Measurements from ENCODE around the gene NKAIN2. TPM values are rescaled to one million over a fixed set of nuclear protein-coding genes. Genes with fewer than 3 reads are reported as not detected.
A peak's percentile ranks its signal among the peaks of the same experiment; 100 is the strongest.

NKAIN2 gene
- total RNA-seq, 1 experiment from 2014 or later = 2.7 TPM

DNA sequence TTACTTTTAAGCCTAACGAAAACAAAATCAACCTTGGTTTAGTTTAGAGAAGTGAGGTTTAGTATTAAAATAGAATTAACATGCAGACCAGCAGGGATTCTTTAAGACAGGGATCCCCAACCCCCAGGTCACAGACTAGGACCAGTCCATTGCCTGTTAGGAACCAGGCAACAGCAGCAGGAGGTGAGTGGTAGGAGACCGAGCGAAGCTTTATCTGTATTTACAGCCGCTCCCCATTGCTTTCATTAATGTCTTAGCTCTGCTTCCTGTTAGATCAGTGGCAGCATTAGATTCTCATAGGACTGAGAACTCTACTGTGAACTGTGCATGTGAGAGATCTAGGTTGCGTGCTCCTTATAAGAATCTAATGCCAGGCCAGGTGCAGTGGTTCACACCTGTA, 225.9 kb downstream of the NKAIN2 start:
- H3K36me3 Mint-ChIP-seq (ENCODE audit: insufficient read depth, unreplicated experiment) = no peaks in the 10 kb centered on the region
- H3K27me3 Mint-ChIP-seq (ENCODE audit: insufficient read depth, unreplicated experiment) = no peaks in the 10 kb centered on the region
- no TSS peak for BruUV-seq (replicated peaks)
- TF ChIP-seq CTCF (IDR thresholded peaks at IDR 0.05; ENCODE audit: unreplicated experiment) = no peak
- H3K4me3 Mint-ChIP-seq (ENCODE audit: unreplicated experiment) = no peak overlapping the region
- no peak for DNase-seq (ENCODE audit: unreplicated experiment)
- no peak overlapping the region for H3K27ac Mint-ChIP-seq (ENCODE audit: low read depth, unreplicated experiment)
- ChIA-PET CTCF (no interaction called here), POLR2A (no interaction called here)
- no peaks in the 10 kb centered on the region for H3K9me3 Mint-ChIP-seq (ENCODE audit: unreplicated experiment)
- intact Hi-C loops (cut with micrococcal nuclease) = no loop called here
- no peaks in the 10 kb centered on the region for H3K4me1 Mint-ChIP-seq (ENCODE audit: insufficient read depth, unreplicated experiment)

- ChIA-PET CTCF (interaction anchor here (0.7 kb wide), 1 partner anchor 16 kb away, joined by 3 read pairs; no protein-coding TSS in a partner anchor), POLR2A (no interaction called here)
- Mint-ChIP-seq H3K4me1 (ENCODE audit: insufficient read depth, unreplicated experiment) (no peaks in the 10 kb centered on the region), H3K4me3 (ENCODE audit: unreplicated experiment) (no peak overlapping the region), H3K9me3 (ENCODE audit: unreplicated experiment) (peaks cover 8% of the 10 kb centered on the region), H3K27me3 (ENCODE audit: insufficient read depth, unreplicated experiment) (no peaks in the 10 kb centered on the region), H3K27ac (ENCODE audit: low read depth, unreplicated experiment) (no peak overlapping the region), H3K36me3 (ENCODE audit: insufficient read depth, unreplicated experiment) (no peaks in the 10 kb centered on the region)
- intact Hi-C loops (cut with micrococcal nuclease) = no loop called here
- no peak for DNase-seq (ENCODE audit: unreplicated experiment)
- no peak for TF ChIP-seq CTCF (IDR thresholded peaks at IDR 0.05; ENCODE audit: unreplicated experiment)
- BruUV-seq (replicated peaks) = no TSS peak
These were observed 229.8 kb downstream of the NKAIN2 start for GRCh38 chr6:124033501-124033900.

- DNase-seq (ENCODE audit: unreplicated experiment) = no peak
- peaks cover 8% of the 10 kb centered on the region for H3K9me3 Mint-ChIP-seq (ENCODE audit: unreplicated experiment)
- no peak for TF ChIP-seq CTCF (IDR thresholded peaks at IDR 0.05; ENCODE audit: unreplicated experiment)
- no peaks in the 10 kb centered on the region for H3K27me3 Mint-ChIP-seq (ENCODE audit: insufficient read depth, unreplicated experiment)
- POLR2A ChIA-PET = no interaction called here
- H3K36me3 Mint-ChIP-seq (ENCODE audit: insufficient read depth, unreplicated experiment) = no peaks in the 10 kb centered on the region
- H3K4me1 Mint-ChIP-seq (ENCODE audit: insufficient read depth, unreplicated experiment) = no peaks in the 10 kb centered on the region
- no peak overlapping the region for H3K27ac Mint-ChIP-seq (ENCODE audit: low read depth, unreplicated experiment)
- BruUV-seq (replicated peaks) = no TSS peak
- H3K4me3 Mint-ChIP-seq (ENCODE audit: unreplicated experiment) = no peak overlapping the region
- intact Hi-C loops (cut with micrococcal nuclease) = no loop called here
- CTCF ChIA-PET = interaction anchor here (1.2 kb wide), 1 partner anchor 20 kb away, joined by 3 read pairs; no protein-coding TSS in a partner anchor
These were observed 232.7 kb downstream of the NKAIN2 start for GRCh38 chr6:124036384-124036783.

DNA sequence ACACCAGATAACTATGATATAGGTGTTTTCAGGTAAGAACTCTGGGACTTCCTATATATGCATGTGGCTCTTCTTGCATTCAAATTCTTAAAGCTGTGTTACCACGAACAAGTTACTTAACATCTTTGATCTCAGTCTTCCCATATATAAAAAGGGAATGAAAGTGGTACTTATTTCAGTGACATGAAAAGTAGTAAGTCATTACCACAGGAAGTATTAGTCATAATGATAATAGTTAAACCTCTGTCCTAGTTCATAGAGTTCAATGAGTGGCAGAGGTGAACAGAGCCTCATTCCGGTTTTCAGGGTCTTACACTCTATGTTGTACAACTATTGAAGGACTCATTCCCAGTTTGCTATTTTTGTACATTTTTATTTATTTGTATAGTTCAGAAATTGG, 237.0 kb downstream of the NKAIN2 start:
- Mint-ChIP-seq H3K27me3 (ENCODE audit: insufficient read depth, unreplicated experiment) (no peaks in the 10 kb centered on the region), H3K4me1 (ENCODE audit: insufficient read depth, unreplicated experiment) (no peaks in the 10 kb centered on the region), H3K27ac (ENCODE audit: low read depth, unreplicated experiment) (no peak overlapping the region), H3K4me3 (ENCODE audit: unreplicated experiment) (no peak overlapping the region), H3K9me3 (ENCODE audit: unreplicated experiment) (peaks cover 8% of the 10 kb centered on the region), H3K36me3 (ENCODE audit: insufficient read depth, unreplicated experiment) (no peaks in the 10 kb centered on the region)
- intact Hi-C loops (cut with micrococcal nuclease) = no loop called here
- BruUV-seq (replicated peaks) = no TSS peak
- CTCF ChIA-PET = no interaction called here
- DNase-seq (ENCODE audit: unreplicated experiment) = peak; percentile 11
- POLR2A ChIA-PET = no interaction called here
- no peak for TF ChIP-seq CTCF (IDR thresholded peaks at IDR 0.05; ENCODE audit: unreplicated experiment)
